ENCODE results near the gene MED26. TPM values are rescaled to one million over a fixed set of nuclear protein-coding genes. Genes with fewer than 3 reads are reported as not detected.

Gene MED26
- total and polyA plus RNA-seq, 2 of the 13 experiments (the other 11 are each of a cell fraction or from before 2014, with no cell fraction given), result 3.5 to 3.8 TPM

- TF ChIP-seq GRHL1 (CRISPR knock-in tag; conservative IDR thresholded peaks at IDR 0.05) (no peak), AKAP8 (CRISPR knock-in tag; IDR thresholded peaks at IDR 0.05) (peak; percentile 51; the same call in 1 of the 2 replicates), ZNF143 (CRISPR knock-in tag; IDR thresholded peaks at IDR 0.05) (no peak), ATM (IDR thresholded peaks at IDR 0.05; ENCODE audit: borderline replicate concordance) (no peak), GATAD1 (CRISPR knock-in tag; IDR thresholded peaks at IDR 0.05) (no peak), ZNF572 (CRISPR knock-in tag; IDR thresholded peaks at IDR 0.05) (0 out of 2 replicates have a peak, but pooled peaks have one; percentile 7), ZNF761 (CRISPR knock-in tag; conservative IDR thresholded peaks at IDR 0.05) (no peak), GATAD2A (CRISPR knock-in tag; IDR thresholded peaks at IDR 0.05) (no peak), NFIC (IDR thresholded peaks at IDR 0.05; ENCODE audit: low read length) (no peak), ZNF580 (CRISPR knock-in tag; IDR thresholded peaks at IDR 0.05; ENCODE audit: borderline replicate concordance, low read depth) (no peak), ARID5B (CRISPR knock-in tag; IDR thresholded peaks at IDR 0.05) (no peak), TAF1 (CRISPR knock-in tag; IDR thresholded peaks at IDR 0.05) (peak; percentile 28; the same call in 1 of the 2 replicates), LCORL (IDR thresholded peaks at IDR 0.05) (no peak), LCORL (CRISPR knock-in tag; IDR thresholded peaks at IDR 0.05) (0 out of 2 replicates have a peak, but pooled peaks have one; percentile 3), UBTF (CRISPR knock-in tag; IDR thresholded peaks at IDR 0.05) (0 out of 2 replicates have a peak, but pooled peaks have one; percentile 23), ZFP36L2 (CRISPR knock-in tag; IDR thresholded peaks at IDR 0.05) (no peak), ZNF501 (CRISPR knock-in tag; IDR thresholded peaks at IDR 0.05) (no peak), ISX (CRISPR knock-in tag; conservative IDR thresholded peaks at IDR 0.05) (no peak), ZSCAN30 (CRISPR knock-in tag; IDR thresholded peaks at IDR 0.05) (no peak), POLR2AphosphoS5 (IDR thresholded peaks at IDR 0.05; ENCODE audit: low read depth, low read length) (no peak; the same call in 1 of the 2 replicates)
These were observed 32.9 kb upstream of the MED26 start, which contains the start of gene TMEM38A (continued) for GRCh38 chr19:16660763-16661479.
